WTC11 (cell line): ENCODE data around the gene SH3D19.

Experiments used
- HMGA2 ChIP-seq: fragments of 250-450 bp; sonication (Bioruptor Pico); IDR thresholded peaks from 2 replicates; pipeline ENCODE4 v1.4.0; 2021; ENCODE audit warnings: mild to moderate bottlenecking, moderate library complexity
- ZBTB21 ChIP-seq: sonication (generic); formaldehyde crosslinking; IDR thresholded peaks from 2 replicates; pipeline ENCODE4 v1.8.1; 2023; ENCODE audit warnings: mild to moderate bottlenecking, missing genetic modification reagents, borderline replicate concordance
- ZNF138 ChIP-seq: sonication (generic); formaldehyde crosslinking; conservative IDR thresholded peaks from 2 replicates; pipeline ENCODE4 v1.8.1; 2022; ENCODE audit warnings: mild to moderate bottlenecking, moderate library complexity, missing genetic modification reagents
- TF ChIP-seq, protein P1 (sequence below): fragments of 200-600 bp; IDR thresholded peaks from 2 replicates; pipeline ENCODE4 v1.8.0; 2022; ENCODE audit warnings: antibody characterized with exemption

DNA sequence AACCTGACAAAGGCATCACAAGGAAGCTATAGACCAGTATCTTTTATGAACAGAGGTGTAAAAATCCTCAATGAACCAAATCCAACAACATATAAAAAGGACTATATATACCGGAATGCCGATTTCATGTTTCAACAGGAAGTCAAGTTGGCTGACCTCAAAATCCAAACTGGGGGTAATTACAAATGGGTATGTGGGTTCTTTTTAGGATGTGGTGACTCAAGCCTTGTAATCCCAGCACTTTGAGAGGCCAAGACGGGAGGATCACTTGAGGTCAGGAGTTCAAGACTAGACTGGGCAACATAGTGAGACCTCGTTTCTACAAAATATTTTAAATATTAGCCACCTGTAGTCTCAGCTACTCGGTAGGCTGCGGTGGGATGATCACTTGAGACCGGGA, 38.0 kb downstream of the SH3D19 start:
- TF ChIP-seq ZNF138 (CRISPR knock-in tag): no peak
- no peak for TF ChIP-seq HMGA2
- TF ChIP-seq, protein P1, sequence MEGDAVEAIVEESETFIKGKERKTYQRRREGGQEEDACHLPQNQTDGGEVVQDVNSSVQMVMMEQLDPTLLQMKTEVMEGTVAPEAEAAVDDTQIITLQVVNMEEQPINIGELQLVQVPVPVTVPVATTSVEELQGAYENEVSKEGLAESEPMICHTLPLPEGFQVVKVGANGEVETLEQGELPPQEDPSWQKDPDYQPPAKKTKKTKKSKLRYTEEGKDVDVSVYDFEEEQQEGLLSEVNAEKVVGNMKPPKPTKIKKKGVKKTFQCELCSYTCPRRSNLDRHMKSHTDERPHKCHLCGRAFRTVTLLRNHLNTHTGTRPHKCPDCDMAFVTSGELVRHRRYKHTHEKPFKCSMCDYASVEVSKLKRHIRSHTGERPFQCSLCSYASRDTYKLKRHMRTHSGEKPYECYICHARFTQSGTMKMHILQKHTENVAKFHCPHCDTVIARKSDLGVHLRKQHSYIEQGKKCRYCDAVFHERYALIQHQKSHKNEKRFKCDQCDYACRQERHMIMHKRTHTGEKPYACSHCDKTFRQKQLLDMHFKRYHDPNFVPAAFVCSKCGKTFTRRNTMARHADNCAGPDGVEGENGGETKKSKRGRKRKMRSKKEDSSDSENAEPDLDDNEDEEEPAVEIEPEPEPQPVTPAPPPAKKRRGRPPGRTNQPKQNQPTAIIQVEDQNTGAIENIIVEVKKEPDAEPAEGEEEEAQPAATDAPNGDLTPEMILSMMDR: no peak
- TF ChIP-seq ZBTB21 (CRISPR knock-in tag): no peak
